ENCODE data around the gene FBXO48. TPM values are rescaled to one million over a fixed set of nuclear protein-coding genes. Genes with fewer than 3 reads are reported as not detected.

Gene FBXO48
- total RNA-seq, 1 donor from 2014 or later = 2.7 TPM

GRCh38 chr2:68441179-68441993 lies 25.7 kb downstream of the FBXO48 start:
- peaks cover 5% of the 10 kb centered on the region for H3K27me3 Mint-ChIP-seq (ENCODE audit: insufficient read depth, low read depth)
- no peak overlapping the region for H3K27ac Mint-ChIP-seq
- Histone ChIP-seq H3K36me3 (no peaks in the 10 kb centered on the region), H3K4me3 (no peak overlapping the region), H3K4me1 (no peaks in the 10 kb centered on the region), H3K27me3 (no peaks in the 10 kb centered on the region), H3K9me3 (ENCODE audit: low read depth) (no peaks in the 10 kb centered on the region), H3K79me2 (ENCODE audit: low read depth) (no peaks in the 10 kb centered on the region), H3K9ac (no peak overlapping the region), H2AFZ (replicated peaks) (peak overlapping the region; percentile 54), H4K20me1 (ENCODE audit: low read depth) (no peaks in the 10 kb centered on the region), H3K4me2 (no peak overlapping the region), H3F3A (ENCODE audit: low read depth) (no peaks in the 10 kb centered on the region), H3K27ac (no peak overlapping the region)
- peak; percentile 95 for DNase-seq (ENCODE audit: low spot score)
- no peaks in the 10 kb centered on the region for H3K36me3 Mint-ChIP-seq
- no peaks in the 10 kb centered on the region for H3K9me3 Mint-ChIP-seq
- H3K4me1 Mint-ChIP-seq = no peaks in the 10 kb centered on the region
- no peak overlapping the region for H3K4me3 Mint-ChIP-seq
- TF ChIP-seq, protein P1, sequence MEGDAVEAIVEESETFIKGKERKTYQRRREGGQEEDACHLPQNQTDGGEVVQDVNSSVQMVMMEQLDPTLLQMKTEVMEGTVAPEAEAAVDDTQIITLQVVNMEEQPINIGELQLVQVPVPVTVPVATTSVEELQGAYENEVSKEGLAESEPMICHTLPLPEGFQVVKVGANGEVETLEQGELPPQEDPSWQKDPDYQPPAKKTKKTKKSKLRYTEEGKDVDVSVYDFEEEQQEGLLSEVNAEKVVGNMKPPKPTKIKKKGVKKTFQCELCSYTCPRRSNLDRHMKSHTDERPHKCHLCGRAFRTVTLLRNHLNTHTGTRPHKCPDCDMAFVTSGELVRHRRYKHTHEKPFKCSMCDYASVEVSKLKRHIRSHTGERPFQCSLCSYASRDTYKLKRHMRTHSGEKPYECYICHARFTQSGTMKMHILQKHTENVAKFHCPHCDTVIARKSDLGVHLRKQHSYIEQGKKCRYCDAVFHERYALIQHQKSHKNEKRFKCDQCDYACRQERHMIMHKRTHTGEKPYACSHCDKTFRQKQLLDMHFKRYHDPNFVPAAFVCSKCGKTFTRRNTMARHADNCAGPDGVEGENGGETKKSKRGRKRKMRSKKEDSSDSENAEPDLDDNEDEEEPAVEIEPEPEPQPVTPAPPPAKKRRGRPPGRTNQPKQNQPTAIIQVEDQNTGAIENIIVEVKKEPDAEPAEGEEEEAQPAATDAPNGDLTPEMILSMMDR (IDR thresholded peaks at IDR 0.05) = peak; percentile 97
- TF ChIP-seq EZH2 (IDR thresholded peaks at IDR 0.05) (no peak), EZH2phosphoT487 (IDR thresholded peaks at IDR 0.05) (no peak)

- Histone ChIP-seq H3K4me1 (no peaks in the 10 kb centered on the region), H4K20me1 (ENCODE audit: low read depth) (no peaks in the 10 kb centered on the region), H3K79me2 (ENCODE audit: low read depth) (no peaks in the 10 kb centered on the region), H3K27ac (no peak overlapping the region), H2AFZ (replicated peaks) (no peak overlapping the region), H3K27me3 (no peaks in the 10 kb centered on the region), H3K36me3 (no peaks in the 10 kb centered on the region), H3F3A (ENCODE audit: low read depth) (no peaks in the 10 kb centered on the region), H3K9ac (no peak overlapping the region), H3K4me3 (no peak overlapping the region), H3K4me2 (no peak overlapping the region), H3K9me3 (ENCODE audit: low read depth) (no peaks in the 10 kb centered on the region)
- H3K4me3 Mint-ChIP-seq = no peak overlapping the region
- no peaks in the 10 kb centered on the region for H3K36me3 Mint-ChIP-seq
- H3K27me3 Mint-ChIP-seq (ENCODE audit: insufficient read depth, low read depth) = peaks cover 5% of the 10 kb centered on the region
- no peak for TF ChIP-seq EZH2phosphoT487 (IDR thresholded peaks at IDR 0.05)
- TF ChIP-seq, protein P1 (IDR thresholded peaks at IDR 0.05) = no peak
- TF ChIP-seq EZH2 (IDR thresholded peaks at IDR 0.05) = no peak
- H3K9me3 Mint-ChIP-seq = no peaks in the 10 kb centered on the region
- no peak overlapping the region for H3K27ac Mint-ChIP-seq
- no peaks in the 10 kb centered on the region for H3K4me1 Mint-ChIP-seq
- DNase-seq (ENCODE audit: low spot score) = no peak
Observed at GRCh38 chr2:68438455-68439303, 28.4 kb downstream of the FBXO48 start.

DNA sequence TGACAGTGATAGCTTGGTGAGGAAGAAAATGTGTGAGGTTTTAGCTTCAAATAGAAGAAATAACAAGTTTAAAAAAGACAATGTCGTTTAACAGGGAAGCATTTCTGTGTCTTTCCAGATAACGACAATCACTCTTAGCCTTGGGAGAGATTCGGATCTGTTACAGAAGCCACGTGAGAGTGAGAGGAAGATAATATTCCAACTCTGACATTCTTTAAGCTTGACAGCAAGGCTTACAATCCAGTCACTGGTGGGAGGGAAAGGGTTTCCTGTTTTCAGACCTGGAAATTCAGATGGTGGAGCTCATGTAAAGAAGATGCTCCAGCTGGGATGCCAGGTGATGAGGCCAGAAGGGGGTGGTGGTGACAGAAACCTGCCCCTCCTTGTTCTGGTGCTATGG lies 30.8 kb downstream of the FBXO48 start:
- Histone ChIP-seq H3K79me2 (ENCODE audit: low read depth) (no peaks in the 10 kb centered on the region), H4K20me1 (ENCODE audit: low read depth) (no peaks in the 10 kb centered on the region), H3F3A (ENCODE audit: low read depth) (no peaks in the 10 kb centered on the region), H3K4me2 (no peak overlapping the region), H3K9ac (no peak overlapping the region), H3K36me3 (no peaks in the 10 kb centered on the region), H3K27ac (no peak overlapping the region), H3K27me3 (no peaks in the 10 kb centered on the region), H3K4me3 (no peak overlapping the region), H3K4me1 (no peaks in the 10 kb centered on the region), H2AFZ (replicated peaks) (peak overlapping the region; percentile 5), H3K9me3 (ENCODE audit: low read depth) (no peaks in the 10 kb centered on the region)
- H3K27me3 Mint-ChIP-seq (ENCODE audit: insufficient read depth, low read depth) = peaks cover 5% of the 10 kb centered on the region
- H3K36me3 Mint-ChIP-seq = no peaks in the 10 kb centered on the region
- H3K27ac Mint-ChIP-seq = no peak overlapping the region
- no peak overlapping the region for H3K4me3 Mint-ChIP-seq
- TF ChIP-seq EZH2phosphoT487 (IDR thresholded peaks at IDR 0.05) (no peak), EZH2 (IDR thresholded peaks at IDR 0.05) (no peak)
- TF ChIP-seq, protein P1 (IDR thresholded peaks at IDR 0.05) = no peak
- DNase-seq (ENCODE audit: low spot score) = no peak
- H3K9me3 Mint-ChIP-seq = no peaks in the 10 kb centered on the region
- no peaks in the 10 kb centered on the region for H3K4me1 Mint-ChIP-seq

Data from neural progenitor cell (in vitro differentiated cells).